Measurements from ENCODE around the gene BORCS8. TPM values are rescaled to one million over a fixed set of nuclear protein-coding genes. Genes with fewer than 3 reads are reported as not detected.
"Not testable (repeated sequence)": the region's sequence is repeated elsewhere in the genome, so short reads cannot be mapped to it uniquely, and the experiment has no call there.

Gene BORCS8
- 18.7 TPM for polyA plus RNA-seq (ENCODE audit: insufficient read length)
- long read RNA-seq, donor 1, transcript BORCS8-202 (6 exons, 1,429 nt): minor isoform, 6 of 20 reads
- long read RNA-seq, donor 1, transcript BORCS8-209 (1 exons, 3,698 nt): major isoform, 12 of 20 reads
- long read RNA-seq, donor 1, partial matches to known transcripts: 0 of 20 reads
- long read RNA-seq, donor 1, other reads (novel, unspliced or antisense): 0 of 20 reads
- long read RNA-seq, donor 2, transcript BORCS8-209 (1 exons, 3,698 nt): major isoform, 15 of 19 reads
- long read RNA-seq, donor 2, partial matches to known transcripts: 0 of 19 reads
- long read RNA-seq, donor 2, other reads (novel, unspliced or antisense): 0 of 19 reads
- long read RNA-seq, donor 3, transcript BORCS8-203 (4 exons, 1,489 nt): minor isoform, 5 of 84 reads
- long read RNA-seq, donor 3, transcript BORCS8-209 (1 exons, 3,698 nt): major isoform, 24 of 84 reads
- long read RNA-seq, donor 3, partial matches to known transcripts: 42 of 84 reads
- long read RNA-seq, donor 3, other reads (novel, unspliced or antisense): 8 of 84 reads
- long read RNA-seq, donor 4, transcript BORCS8-209 (1 exons, 3,698 nt): major isoform, 5 of 6 reads
- long read RNA-seq, donor 4, partial matches to known transcripts: 0 of 6 reads
- long read RNA-seq, donor 4, other reads (novel, unspliced or antisense): 0 of 6 reads
- long read RNA-seq, donor 5, transcript BORCS8-202 (6 exons, 1,429 nt): major isoform, 16 of 31 reads
- long read RNA-seq, donor 5, transcript BORCS8-209 (1 exons, 3,698 nt): minor isoform, 12 of 31 reads
- long read RNA-seq, donor 5, partial matches to known transcripts: 0 of 31 reads
- long read RNA-seq, donor 5, other reads (novel, unspliced or antisense): 0 of 31 reads
- long read RNA-seq, donor 6, transcript BORCS8-209 (1 exons, 3,698 nt): minor isoform, 9 of 26 reads
- long read RNA-seq, donor 6, transcript BORCS8-203 (4 exons, 1,489 nt): minor isoform, 5 of 26 reads
- long read RNA-seq, donor 6, transcript BORCS8-202 (6 exons, 1,429 nt): major isoform, 11 of 26 reads
- long read RNA-seq, donor 6, partial matches to known transcripts: 0 of 26 reads
- long read RNA-seq, donor 6, other reads (novel, unspliced or antisense): 0 of 26 reads
- long read RNA-seq, donor 7, transcript BORCS8-203 (4 exons, 1,489 nt): minor isoform, 5 of 34 reads
- long read RNA-seq, donor 7, transcript BORCS8-202 (6 exons, 1,429 nt): minor isoform, 7 of 34 reads
- long read RNA-seq, donor 7, transcript BORCS8-209 (1 exons, 3,698 nt): major isoform, 20 of 34 reads
- long read RNA-seq, donor 7, partial matches to known transcripts: 0 of 34 reads
- long read RNA-seq, donor 7, other reads (novel, unspliced or antisense): 0 of 34 reads
- long read RNA-seq, donor 8, transcript BORCS8-202 (6 exons, 1,429 nt): minor isoform, 5 of 17 reads
- long read RNA-seq, donor 8, transcript BORCS8-209 (1 exons, 3,698 nt): major isoform, 10 of 17 reads
- long read RNA-seq, donor 8, partial matches to known transcripts: 0 of 17 reads
- long read RNA-seq, donor 8, other reads (novel, unspliced or antisense): 0 of 17 reads

DNA sequence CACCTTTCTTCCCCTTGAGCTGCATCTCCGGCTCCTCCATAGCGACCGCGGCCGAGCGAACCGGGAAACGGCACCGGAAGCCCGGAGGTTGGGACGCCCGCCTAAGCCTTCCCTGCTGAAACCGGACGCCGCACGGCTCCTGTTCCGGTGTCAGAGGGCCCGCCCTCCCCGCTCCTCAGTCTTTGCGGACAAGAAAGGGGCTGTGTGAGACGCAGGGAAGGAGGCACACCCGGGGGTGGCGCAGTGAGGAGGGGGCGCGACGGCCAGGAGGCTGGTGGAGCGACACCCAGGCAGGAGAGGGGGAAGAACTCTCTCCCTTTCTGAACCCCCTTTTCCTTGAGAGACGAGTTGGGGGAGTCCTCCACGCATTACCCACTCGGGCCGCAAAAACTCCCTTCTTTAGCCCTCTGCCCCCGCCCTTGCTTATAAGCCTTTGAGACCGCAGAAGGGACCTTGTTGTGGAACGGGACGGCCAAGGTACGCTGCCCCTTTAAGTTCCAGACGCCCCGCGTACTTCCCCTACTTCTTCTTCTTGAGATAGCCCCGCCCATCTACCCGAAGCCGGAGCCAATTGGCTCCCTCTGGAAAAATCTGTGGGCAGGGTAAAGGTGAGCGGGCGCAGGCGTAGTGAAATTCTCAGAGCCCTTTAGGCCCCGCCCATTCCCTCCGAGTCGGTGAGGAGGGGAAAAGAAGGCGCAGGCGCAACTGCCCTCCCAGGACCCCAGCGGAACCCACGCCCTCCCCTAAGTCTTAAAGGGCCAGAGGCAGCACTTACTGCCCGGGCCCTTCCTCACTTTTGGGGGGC is at the start of gene BORCS8, which contains the start of gene RFXANK:
Gene BORCS8 (minus strand): TSS at position 75 of the 805 bp plus-strand sequence. CDS start 35 bp downstream, at position 40.
Gene RFXANK (plus strand): TSS at position 181 of the 805 bp plus-strand sequence. CDS start 1,689 bp downstream, outside the sequence.
- peak; percentile 100 for DNase-seq

DNA sequence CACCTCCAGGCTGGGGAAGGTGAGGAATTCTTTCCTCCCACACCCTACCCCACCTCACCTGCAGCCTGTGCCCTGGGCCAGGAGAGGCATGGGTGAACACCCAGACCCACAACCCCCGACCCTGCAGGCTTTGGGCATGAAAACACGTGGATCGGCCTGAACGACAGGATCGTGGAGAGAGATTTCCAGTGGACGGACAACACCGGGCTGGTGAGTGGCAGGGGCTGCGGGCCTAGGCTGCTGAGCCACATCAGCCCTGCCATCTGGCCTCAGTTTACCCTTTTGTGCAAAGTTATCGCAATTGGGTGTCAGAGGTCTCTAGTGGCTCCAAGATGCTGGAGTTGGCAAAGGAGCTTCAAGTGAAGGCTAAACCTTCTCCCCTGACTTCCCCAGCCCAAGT is 48.5 kb upstream of the BORCS8 start:
- no peak for DNase-seq

DNA sequence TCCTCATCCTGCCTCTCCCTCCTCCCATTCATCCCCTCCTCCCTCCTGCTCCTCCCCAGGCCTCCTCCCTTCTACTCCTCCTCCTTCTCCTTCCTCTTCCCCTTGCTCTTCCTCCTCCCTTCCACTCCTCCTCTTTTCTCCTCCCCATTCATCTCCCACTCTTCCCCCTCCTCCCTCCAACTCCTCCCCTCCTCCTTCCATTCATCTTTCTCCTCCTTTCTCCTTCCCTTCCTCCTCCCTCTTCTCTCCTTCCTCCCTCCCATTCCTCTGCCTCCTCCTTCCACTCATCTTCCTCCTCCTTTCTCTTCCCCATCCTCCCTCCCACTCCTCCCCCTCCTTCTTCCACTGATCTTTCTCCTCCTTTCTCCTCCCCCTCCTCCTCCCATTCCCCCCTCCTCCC is 47.7 kb upstream of the BORCS8 start:
- no peak for DNase-seq

DNA sequence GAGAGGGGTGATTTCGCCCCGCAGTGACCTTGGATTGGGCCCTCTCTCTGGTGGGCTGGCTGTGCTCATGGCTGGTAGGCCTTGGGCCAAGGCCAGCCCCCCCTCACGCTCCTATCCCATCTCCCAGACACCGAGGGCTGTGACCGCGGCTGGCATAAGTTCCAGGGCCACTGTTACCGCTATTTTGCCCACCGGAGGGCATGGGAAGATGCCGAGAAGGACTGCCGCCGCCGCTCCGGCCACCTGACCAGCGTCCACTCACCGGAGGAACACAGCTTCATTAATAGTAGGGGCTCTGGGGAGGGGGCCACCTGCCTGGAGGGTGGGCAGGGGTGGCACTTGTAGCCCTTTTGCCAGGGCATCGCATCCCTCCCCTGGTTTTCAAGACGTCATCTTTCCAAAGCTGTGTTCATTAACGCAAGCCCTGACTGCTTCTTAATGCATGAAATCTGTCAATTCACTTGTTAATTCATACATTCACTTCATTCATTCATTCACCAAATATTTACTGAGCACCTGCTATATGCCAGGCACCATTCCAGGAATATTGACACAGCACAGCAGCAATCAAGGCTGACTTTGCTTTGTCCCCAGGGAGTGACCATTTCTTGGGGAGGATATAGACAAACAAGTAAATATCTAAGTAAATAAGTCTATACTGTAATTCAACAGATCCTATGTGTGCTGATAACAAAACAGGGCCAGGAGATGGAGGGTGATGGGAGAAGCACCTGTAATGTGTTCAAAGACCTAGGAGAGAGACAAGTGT is 46.4 kb upstream of the BORCS8 start:
- no peak for DNase-seq

DNA sequence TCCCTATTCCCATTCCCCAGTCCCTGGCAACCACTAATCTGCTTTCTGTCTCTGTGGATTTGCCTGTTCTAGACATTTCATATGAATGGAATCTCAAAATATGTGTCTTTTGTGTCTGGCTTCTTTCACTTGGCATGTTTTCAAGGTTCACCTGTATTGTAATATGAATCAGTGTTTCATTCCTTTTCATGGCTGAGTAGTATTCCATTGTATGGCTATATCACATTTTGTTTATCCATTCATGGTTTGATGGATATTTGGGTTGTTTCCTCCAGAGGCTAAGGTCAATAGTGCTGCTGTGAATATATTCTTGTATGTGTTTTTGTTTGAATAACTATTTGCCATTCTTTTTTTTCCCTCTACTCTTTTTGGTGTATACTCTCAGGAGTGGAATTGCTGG is 44.2 kb upstream of the BORCS8 start:
- no peak for DNase-seq

DNA sequence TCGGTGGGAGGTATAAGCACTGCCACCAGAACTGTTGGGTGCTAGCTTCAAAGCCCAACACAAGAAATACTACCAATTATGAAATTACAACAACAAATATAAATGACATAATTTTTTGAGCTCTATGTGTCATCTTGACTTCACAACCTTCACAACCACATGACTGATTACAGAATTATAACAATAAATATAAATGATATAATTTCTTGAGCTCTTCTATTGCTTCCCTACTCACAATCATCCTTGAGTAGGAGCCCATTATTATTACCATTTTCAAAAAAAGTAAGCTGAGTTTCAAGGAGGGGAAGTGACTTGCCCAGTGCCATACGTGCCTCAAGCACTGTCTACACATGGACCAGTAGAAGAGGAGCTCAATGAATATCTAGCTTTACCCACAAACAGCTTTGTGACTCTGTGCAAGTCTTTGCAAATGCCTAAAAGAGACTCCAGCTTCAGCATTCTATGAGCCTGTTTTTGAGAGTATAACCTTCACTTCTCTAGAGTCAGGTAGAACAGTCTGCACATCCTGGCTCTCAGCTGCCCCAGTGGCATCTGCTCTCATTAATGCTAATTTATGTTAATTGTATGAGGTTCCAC is 42.4 kb upstream of the BORCS8 start:
- DNase-seq: no peak

DNA sequence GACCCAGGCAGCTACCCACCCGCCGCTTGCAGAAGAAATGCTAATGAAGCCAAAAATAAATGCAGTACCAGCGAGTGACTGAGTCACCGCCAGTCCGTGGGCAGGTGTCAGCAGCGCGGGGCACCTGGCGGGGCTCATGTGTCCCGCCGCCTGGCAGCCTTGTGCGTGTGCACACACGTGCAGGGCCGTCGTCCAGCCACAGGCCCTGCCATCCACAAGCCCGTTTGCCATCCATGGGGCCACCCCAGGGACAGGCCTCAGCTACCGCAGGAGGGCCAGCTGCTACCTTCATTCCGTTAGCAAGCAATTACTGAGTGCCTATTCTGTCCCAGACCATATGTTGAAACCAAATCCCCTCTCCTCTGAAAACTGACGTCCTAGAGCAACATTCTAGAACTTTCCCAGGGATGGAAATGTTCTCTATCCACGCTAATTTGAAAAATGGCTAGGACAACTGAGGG is 40.3 kb upstream of the BORCS8 start:
- no peak for DNase-seq

DNA sequence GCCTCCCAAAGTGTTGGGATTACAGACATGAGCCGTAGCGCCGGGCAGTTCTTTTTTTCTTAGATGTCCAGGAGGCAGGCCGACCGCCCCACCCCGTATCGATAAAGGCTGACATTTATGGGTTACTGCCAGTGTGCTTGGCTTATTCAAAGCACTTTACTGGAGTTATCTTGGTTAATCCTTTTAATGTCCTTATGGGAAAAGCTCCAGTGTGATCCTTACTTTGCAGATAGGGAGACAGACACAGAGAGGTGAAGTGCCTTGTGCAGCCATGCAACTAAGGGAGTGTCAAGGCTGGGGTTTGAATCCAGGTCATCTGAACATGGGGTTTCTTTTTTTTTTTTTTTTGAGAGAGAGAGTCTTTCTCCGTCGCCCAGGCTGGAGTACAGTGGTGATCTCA is 39.0 kb upstream of the BORCS8 start:
- DNase-seq: no peak

DNA sequence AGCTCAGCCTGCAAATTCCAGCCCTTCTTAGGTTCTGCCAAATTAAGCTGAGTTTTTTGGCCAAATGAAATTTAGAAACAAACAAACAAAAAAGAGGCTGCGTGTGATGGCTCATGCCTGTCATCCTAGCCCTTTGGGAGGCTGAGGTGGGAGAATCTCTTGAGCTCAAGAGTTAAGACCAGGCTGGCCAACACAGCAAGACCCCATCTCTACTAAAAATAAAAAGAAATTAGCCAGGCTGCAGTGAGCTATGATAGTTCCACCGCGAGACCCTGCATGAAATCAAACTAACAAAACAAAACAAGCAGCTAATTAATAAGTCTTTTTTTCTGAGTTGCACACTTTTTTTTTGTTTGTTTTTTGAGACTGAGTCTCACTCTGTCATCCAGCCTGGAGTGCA is 37.7 kb upstream of the BORCS8 start:
- DNase-seq: no peak

DNA sequence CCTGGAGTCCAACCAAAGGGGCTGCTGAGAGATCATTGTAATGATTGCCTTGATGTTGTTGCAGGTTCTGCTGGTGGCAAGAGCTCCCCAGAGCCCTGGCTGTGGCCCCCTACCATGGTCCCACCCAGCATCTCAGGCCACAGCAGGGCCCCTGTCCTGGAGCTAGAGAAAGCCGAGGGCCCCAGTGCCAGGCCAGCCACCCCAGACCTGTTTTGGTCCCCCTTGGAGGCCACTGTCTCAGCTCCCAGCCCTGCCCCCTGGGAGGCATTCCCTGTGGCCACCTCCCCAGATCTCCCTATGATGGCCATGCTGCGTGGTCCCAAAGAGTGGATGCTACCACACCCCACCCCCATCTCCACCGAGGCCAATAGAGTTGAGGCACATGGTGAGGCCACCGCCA is 35.3 kb upstream of the BORCS8 start:
- no peak for DNase-seq

DNA sequence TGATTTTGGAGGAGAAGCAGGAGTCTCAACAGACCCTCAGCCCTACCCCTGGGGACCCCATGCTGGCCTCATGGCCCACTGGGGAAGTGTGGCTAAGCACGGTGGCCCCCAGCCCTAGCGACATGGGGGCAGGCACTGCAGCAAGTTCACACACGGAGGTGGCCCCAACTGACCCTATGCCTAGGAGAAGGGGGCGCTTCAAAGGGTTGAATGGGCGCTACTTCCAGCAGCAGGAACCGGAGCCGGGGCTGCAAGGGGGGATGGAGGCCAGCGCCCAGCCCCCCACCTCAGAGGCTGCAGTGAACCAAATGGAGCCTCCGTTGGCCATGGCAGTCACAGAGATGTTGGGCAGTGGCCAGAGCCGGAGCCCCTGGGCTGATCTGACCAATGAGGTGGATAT is 34.7 kb upstream of the BORCS8 start:
- DNase-seq: no peak

DNA sequence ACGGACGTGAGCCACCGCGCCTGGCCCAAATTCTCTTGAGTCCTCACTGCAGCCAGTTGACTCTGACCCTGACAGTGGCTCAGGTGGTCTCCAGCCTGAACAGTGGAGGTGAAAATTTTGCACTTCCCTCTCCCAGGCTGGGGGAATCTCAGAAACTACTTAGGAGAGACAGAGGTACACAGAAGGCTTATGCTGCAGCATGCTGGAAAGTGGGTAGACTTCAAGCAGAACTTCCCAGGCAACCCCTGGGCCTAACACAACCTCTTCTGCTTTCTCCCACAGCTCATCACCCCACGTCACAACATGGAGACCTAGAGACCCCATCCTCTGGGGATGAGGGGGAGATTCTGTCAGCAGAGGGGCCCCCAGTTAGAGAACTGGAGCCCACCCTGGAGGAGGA is 34.3 kb upstream of the BORCS8 start:
- DNase-seq: no peak

DNA sequence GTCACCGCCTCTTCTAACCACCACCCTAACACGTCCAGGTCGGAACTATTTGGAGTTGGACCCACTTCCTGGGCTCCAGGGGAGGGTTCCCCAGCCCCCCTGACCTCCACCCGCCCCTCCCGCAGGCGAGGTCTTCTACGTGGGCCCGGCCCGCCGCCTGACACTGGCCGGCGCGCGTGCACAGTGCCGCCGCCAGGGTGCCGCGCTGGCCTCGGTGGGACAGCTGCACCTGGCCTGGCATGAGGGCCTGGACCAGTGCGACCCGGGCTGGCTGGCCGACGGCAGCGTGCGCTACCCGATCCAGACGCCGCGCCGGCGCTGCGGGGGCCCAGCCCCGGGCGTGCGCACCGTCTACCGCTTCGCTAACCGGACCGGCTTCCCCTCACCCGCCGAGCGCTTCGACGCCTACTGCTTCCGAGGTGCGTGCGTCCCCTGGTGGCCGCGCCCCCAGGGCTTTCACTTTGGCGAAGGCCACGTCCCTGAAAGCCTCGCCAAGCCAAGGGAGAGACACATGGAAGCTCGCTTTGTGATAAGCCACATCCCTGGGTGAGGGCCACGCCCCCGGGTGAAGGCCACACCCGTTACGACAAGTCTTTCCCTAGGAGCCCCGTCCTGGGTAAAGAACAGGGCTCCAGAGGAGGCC is 33.0 kb upstream of the BORCS8 start:
- DNase-seq: peak; percentile 39

DNA sequence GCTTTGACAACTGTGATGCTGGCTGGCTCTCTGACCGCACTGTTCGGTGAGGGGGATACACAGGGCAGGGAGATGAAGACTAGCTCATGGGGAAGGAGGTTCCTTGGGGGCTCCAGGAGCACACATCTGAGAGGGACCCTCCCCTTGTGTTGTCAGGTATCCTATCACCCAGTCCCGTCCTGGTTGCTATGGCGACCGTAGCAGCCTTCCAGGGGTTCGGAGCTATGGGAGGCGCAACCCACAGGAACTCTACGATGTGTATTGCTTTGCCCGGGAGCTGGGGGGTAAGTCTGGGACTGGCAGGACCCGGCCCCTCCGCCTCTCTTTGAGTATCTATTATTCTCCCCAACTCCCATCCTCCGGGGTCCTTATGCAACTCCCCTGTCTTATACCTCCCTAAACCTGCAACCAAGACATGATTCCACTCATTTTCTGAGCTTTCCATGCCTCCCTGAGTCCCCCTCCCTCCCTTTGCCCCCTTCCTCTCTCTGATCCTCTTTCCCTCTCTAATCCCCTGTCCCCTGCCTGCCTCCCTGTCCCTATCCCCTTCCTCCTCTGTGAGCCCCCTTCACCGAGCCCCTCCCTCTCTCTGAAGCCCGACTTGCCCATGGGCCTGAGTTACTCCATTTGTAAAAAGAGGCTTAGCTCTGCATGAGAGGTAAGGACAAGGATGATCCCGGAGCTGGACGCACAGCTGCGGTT is 32.3 kb upstream of the BORCS8 start:
- no peak for DNase-seq

DNA sequence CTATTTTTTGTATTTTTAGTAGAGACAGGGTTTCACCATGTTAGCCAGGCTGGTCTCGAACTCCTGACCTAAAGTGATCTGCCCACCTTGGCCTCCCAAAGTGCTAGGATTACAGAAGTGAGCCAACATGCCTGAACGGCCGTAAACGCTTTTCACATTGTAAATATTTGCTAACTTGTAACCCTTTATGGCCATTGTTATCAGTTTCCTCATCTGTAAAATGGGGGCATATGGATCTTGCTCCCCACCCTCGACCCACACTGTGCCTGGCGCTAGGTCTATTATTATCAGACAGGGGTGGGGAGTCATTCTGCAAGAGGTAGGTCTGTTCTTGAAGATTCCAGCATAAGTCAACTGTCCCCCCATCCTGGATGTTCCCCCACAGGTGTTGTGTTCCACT is 31.7 kb upstream of the BORCS8 start:
- no peak for DNase-seq

DNA sequence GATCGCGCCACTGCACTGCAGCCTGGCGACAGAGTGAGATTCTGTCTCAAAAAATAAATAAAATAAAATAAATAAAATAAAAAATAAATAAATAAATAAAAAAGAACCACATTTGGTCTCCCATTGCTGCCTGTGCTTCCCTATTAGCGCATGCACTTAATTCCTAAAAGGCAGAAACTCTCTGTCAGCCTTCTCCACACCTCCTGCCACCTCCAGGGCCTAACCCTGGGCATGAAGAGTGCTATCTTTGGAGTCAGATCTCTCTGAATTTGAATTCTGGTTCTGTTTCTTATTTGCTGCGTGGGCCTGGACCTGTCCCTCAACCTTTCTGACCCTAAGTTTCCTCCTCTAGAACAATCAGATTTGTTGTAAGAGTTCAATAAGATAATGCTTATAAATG is 31.1 kb upstream of the BORCS8 start:
- DNase-seq: no peak

DNA sequence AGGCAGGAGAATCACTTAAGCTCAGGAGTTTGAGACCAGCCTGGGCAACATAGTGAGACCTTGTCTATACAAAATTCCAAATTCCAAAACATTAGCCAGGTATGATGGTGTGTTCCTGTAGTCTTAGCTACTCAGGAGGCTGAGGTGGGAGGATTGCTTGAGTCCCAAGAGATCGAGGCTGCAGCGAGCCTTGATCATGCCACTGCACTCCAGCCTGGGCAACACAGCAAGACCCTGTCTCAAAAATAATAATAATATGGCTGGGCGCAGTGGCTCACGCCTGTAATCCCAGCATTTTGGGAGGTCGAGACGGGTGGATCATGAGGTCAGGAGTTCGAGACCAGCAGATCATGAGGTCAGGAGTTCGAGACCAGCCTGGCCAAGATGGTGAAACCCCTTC is 29.0 kb upstream of the BORCS8 start:
- DNase-seq: not testable (repeated sequence)

DNA sequence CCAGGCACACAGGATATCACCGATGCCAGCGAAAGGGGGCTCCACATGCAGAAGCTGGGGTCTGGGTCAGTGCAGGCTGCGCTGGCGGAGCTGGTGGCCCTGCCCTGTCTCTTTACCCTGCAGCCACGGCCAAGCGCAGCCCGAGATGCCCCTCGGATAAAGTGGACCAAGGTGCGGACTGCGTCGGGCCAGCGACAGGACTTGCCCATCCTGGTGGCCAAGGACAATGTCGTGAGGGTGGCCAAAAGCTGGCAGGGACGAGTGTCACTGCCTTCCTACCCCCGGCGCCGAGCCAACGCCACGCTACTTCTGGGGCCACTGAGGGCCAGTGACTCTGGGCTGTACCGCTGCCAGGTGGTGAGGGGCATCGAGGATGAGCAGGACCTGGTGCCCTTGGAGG is 27.0 kb upstream of the BORCS8 start:
- DNase-seq: no peak

Data from left kidney (tissue), 8 donors.